GM23338 (cell line): ENCODE data around the gene ANKMY2. TPM values are rescaled to one million over a fixed set of nuclear protein-coding genes. Genes with fewer than 3 reads are reported as not detected.

Experiments used
- ATAC-seq: fragments of 200-7000 bp; cut with Tn5 transposase; 3 replicates; pipeline ENCODE4 v1.9.1; 2020
- DNase-seq: peaks from one replicate; pipeline ENCODE4 v3.0.0-alpha.2; 2015; ENCODE audit warnings: low spot score
- H2AFZ ChIP-seq: fragments of 200-600 bp; sonication (generic); 2 replicates; pipeline ENCODE4 v1.8.0; 2016; ENCODE audit warnings: antibody characterized with exemption, mild to moderate bottlenecking, moderate library complexity
- H3F3A ChIP-seq: fragments of 200-600 bp; sonication (generic); replicated peaks from 2 replicates; pipeline ENCODE4 v1.8.0; 2017; ENCODE audit warnings: antibody characterized with exemption, mixed run types, low read depth
- H3K27ac ChIP-seq: fragments of 200-600 bp; sonication (generic); 2 replicates; pipeline ENCODE4 v1.6.1; 2016; ENCODE audit warnings: low read depth
- H3K27me3 ChIP-seq: fragments of 200-600 bp; sonication (generic); 2 replicates; pipeline ENCODE4 v1.8.0; 2016; ENCODE audit warnings: mild to moderate bottlenecking, mixed run types, moderate library complexity; ENCODE audit not compliant: insufficient read depth
- H3K36me3 ChIP-seq: fragments of 200-600 bp; sonication (generic); 2 replicates; pipeline ENCODE4 v1.8.0; 2016; ENCODE audit warnings: mild to moderate bottlenecking; ENCODE audit not compliant: insufficient read depth
- H3K4me1 ChIP-seq: fragments of 200-600 bp; sonication (generic); 2 replicates; pipeline ENCODE4 v1.8.0; 2016; ENCODE audit warnings: mild to moderate bottlenecking, moderate library complexity; ENCODE audit not compliant: insufficient read depth
- H3K4me2 ChIP-seq: fragments of 200-600 bp; sonication (generic); 2 replicates; pipeline ENCODE4 v1.7.1; 2017; ENCODE audit warnings: mixed run types
- H3K4me3 ChIP-seq: fragments of 200-600 bp; sonication (generic); 2 replicates; pipeline ENCODE4 v1.6.1; 2016; ENCODE audit warnings: mixed run types
- H3K79me2 ChIP-seq: fragments of 200-600 bp; sonication (generic); replicated peaks from 2 replicates; pipeline ENCODE4 v1.8.0; 2017; ENCODE audit warnings: mild to moderate bottlenecking; ENCODE audit not compliant: insufficient read depth
- H3K9me2 ChIP-seq: fragments of 200-600 bp; sonication (generic); 2 replicates; pipeline ENCODE4 v1.8.0; 2017; ENCODE audit not compliant: insufficient read depth
- H4K20me1 ChIP-seq: fragments of 200-600 bp; sonication (generic); replicated peaks from 2 replicates; pipeline ENCODE4 v1.8.0; 2017; ENCODE audit warnings: mild to moderate bottlenecking; ENCODE audit not compliant: insufficient read depth
- H3K27ac Mint-ChIP-seq: 2 replicates; pipeline ENCODE4 v1.8.0; 2020; ENCODE audit warnings: inconsistent platforms, mild to moderate bottlenecking, moderate library complexity, mixed read lengths
- H3K27me3 Mint-ChIP-seq: 3 replicates; pipeline ENCODE4 v1.8.0; 2022; ENCODE audit warnings: low read depth, mild to moderate bottlenecking, moderate library complexity, mixed read lengths, inconsistent platforms; ENCODE audit not compliant: insufficient read depth, poor library complexity
- H3K36me3 Mint-ChIP-seq: 3 replicates; pipeline ENCODE4 v1.8.0; 2021; ENCODE audit warnings: low read depth, mild to moderate bottlenecking, inconsistent platforms, moderate library complexity, mixed read lengths
- H3K4me1 Mint-ChIP-seq: 3 replicates; pipeline ENCODE4 v1.8.0; 2020; ENCODE audit warnings: mild to moderate bottlenecking, inconsistent platforms, mixed read lengths
- H3K4me3 Mint-ChIP-seq: 3 replicates; pipeline ENCODE4 v1.8.0; 2021; ENCODE audit warnings: moderate library complexity, mild to moderate bottlenecking, inconsistent platforms, mixed read lengths
- H3K9me3 Mint-ChIP-seq: 3 replicates; pipeline ENCODE4 v1.8.0; 2020; ENCODE audit warnings: moderate library complexity, mild to moderate bottlenecking, inconsistent platforms, mixed read lengths
- CREB1 ChIP-seq: fragments of 250-450 bp; sonication (Bioruptor Pico); IDR thresholded peaks from 2 replicates; pipeline ENCODE4 v1.5.0; 2020; ENCODE audit warnings: low read depth, mild to moderate bottlenecking, moderate library complexity
- CTCF ChIP-seq, 2 experiments: fragments of 200-600 bp in 1 of 2; sonication (generic) in 1 of 2; conservative IDR thresholded peaks; 2 replicates each; pipeline versions ENCODE4 v1.5.1 to v1.6.1; 2016 to 2017; ENCODE audit warnings: antibody characterized with exemption in 2 of 2, low read depth in 2 of 2, mild to moderate bottlenecking in 2 of 2, moderate library complexity in 1 of 2
- ETS1 ChIP-seq: IDR thresholded peaks from 2 replicates; pipeline ENCODE4 v1.6.1; 2016; ENCODE audit warnings: antibody characterized with exemption
- EZH2 ChIP-seq: fragments of 200-600 bp; sonication (generic); IDR thresholded peaks from one replicate; pipeline ENCODE4 v1.8.0; 2017; ENCODE audit warnings: antibody characterized with exemption, mild to moderate bottlenecking, low read depth; ENCODE audit not compliant: unreplicated experiment
- EZH2phosphoT487 ChIP-seq: fragments of 200-600 bp; sonication (generic); IDR thresholded peaks from one replicate; pipeline ENCODE4 v1.8.1; 2018; ENCODE audit warnings: antibody characterized with exemption; ENCODE audit not compliant: unreplicated experiment
- JUNB ChIP-seq: IDR thresholded peaks from one replicate; pipeline ENCODE4 v1.6.1; 2016; ENCODE audit warnings: antibody characterized with exemption; ENCODE audit not compliant: unreplicated experiment
- NANOG ChIP-seq: IDR thresholded peaks from 2 replicates; pipeline ENCODE4 v1.6.1; 2016; ENCODE audit warnings: antibody characterized with exemption, borderline replicate concordance
- POLR2AphosphoS5 ChIP-seq: IDR thresholded peaks from 2 replicates; pipeline ENCODE4 v1.6.1; 2016; ENCODE audit warnings: antibody characterized with exemption, low read depth
- STAT1 ChIP-seq: IDR thresholded peaks from one replicate; pipeline ENCODE4 v1.6.1; 2016; ENCODE audit warnings: antibody characterized with exemption; ENCODE audit not compliant: unreplicated experiment
- ZNF114 ChIP-seq: fragments of 250-450 bp; sonication (Bioruptor Pico); IDR thresholded peaks from 2 replicates; pipeline ENCODE4 v1.5.0; 2020; ENCODE audit warnings: mild to moderate bottlenecking, moderate library complexity
- ZNF331 ChIP-seq: fragments of 250-450 bp; sonication (Bioruptor Pico); IDR thresholded peaks from 2 replicates; pipeline ENCODE4 v1.5.0; 2020; ENCODE audit warnings: low read depth, mild to moderate bottlenecking, moderate library complexity
- ZNF462 ChIP-seq: fragments of 250-450 bp; sonication (Bioruptor Pico); IDR thresholded peaks from 2 replicates; pipeline ENCODE4 v1.5.0; 2020; ENCODE audit warnings: mild to moderate bottlenecking, moderate library complexity
- polyA plus RNA-seq: library from polyadenylated mRNA; unstranded; fragments of >200 nt; fragmentation: Nextera tagmentation; extraction: Ambion mirVana; gene quantifications from 2 replicates; pipeline ENCODE4 v1.2.1, GENCODE V29; 2016
- total RNA-seq: library from RNA; depleted of rRNA; stranded (reverse); fragments of >200 nt; shearing (Covaris generic); gene quantifications from 2 replicates; pipeline ENCODE4 v1.2.3, GENCODE V29; 2014

Gene ANKMY2
- total and polyA plus RNA-seq, 2 experiments from 2014 or later = 4.4 to 9.5 TPM

GRCh38 chr7:16599860-16600259 is 45.7 kb downstream of the ANKMY2 start:
- Mint-ChIP-seq H3K9me3 (no peaks in the 10 kb centered on the region), H3K27me3 (peaks cover 6% of the 10 kb centered on the region), H3K27ac (0 out of 2 replicates have a peak overlapping the region, but pooled peaks have one; percentile 46), H3K36me3 (0 out of 3 replicates have a peak, but pooled peaks cover 4% of the 10 kb centered on the region), H3K4me1 (peaks cover 16% of the 10 kb centered on the region), H3K4me3 (no peak overlapping the region)
- Histone ChIP-seq H3K79me2 (no peaks in the 10 kb centered on the region), H3K36me3 (no peaks in the 10 kb centered on the region), H3K4me2 (no peak overlapping the region), H3K9me2 (no peaks in the 10 kb centered on the region), H3K4me3 (no peak overlapping the region), H3K27me3 (no peaks in the 10 kb centered on the region), H4K20me1 (no peaks in the 10 kb centered on the region; the same call in 1 of the 2 replicates), H3F3A (no peaks in the 10 kb centered on the region), H3K4me1 (peaks cover 4% of the 10 kb centered on the region; the same call in 1 of the 2 replicates), H3K27ac (no peak overlapping the region), H2AFZ (no peak overlapping the region)
- no peak for ATAC-seq
- DNase-seq = no peak
- TF ChIP-seq NANOG = no peak

- Mint-ChIP-seq H3K27ac (peak overlapping the region; percentile 56), H3K9me3 (no peaks in the 10 kb centered on the region), H3K4me3 (no peak overlapping the region), H3K4me1 (peaks cover 16% of the 10 kb centered on the region), H3K27me3 (peaks cover 6% of the 10 kb centered on the region), H3K36me3 (0 out of 3 replicates have a peak, but pooled peaks cover 1% of the 10 kb centered on the region)
- no peak overlapping the region for H3K4me3 ChIP-seq
- H3K79me2 ChIP-seq = no peaks in the 10 kb centered on the region
- H3K27me3 ChIP-seq = no peaks in the 10 kb centered on the region
- H4K20me1 ChIP-seq = no peaks in the 10 kb centered on the region; the same call in 1 of the 2 replicates
- H2AFZ ChIP-seq = no peak overlapping the region
- H3K9me2 ChIP-seq = peaks cover 10% of the 10 kb centered on the region; the same call in 1 of the 2 replicates
- ATAC-seq (peak; percentile 73), DNase-seq (peak; percentile 24)
- H3K4me1 ChIP-seq = peaks cover 4% of the 10 kb centered on the region; the same call in 1 of the 2 replicates
- no peaks in the 10 kb centered on the region for H3K36me3 ChIP-seq
- no peaks in the 10 kb centered on the region for H3F3A ChIP-seq
- no peak overlapping the region for H3K4me2 ChIP-seq
- H3K27ac ChIP-seq = no peak overlapping the region
- no peak for TF ChIP-seq ZNF462 (CRISPR knock-in tag)
- TF ChIP-seq ZNF114 (CRISPR knock-in tag) = no peak
- TF ChIP-seq CTCF (conservative IDR thresholded peaks at IDR 0.05; ENCODE audit: low read depth in 2 of 2) = no peak
- no peak for TF ChIP-seq EZH2
- no peak for TF ChIP-seq CREB1 (CRISPR knock-in tag)
- TF ChIP-seq EZH2phosphoT487 = no peak
- no peak for TF ChIP-seq JUNB
- no peak for TF ChIP-seq NANOG
- no peak for TF ChIP-seq ETS1
- no peak for TF ChIP-seq POLR2AphosphoS5
- no peak for TF ChIP-seq STAT1
- no peak for TF ChIP-seq ZNF331 (CRISPR knock-in tag)
These were observed 47.5 kb downstream of the ANKMY2 start for GRCh38 chr7:16598015-16598414.
